Stimulated activated CD8-positive, alpha-beta memory T cell treated with anti-CD3 and anti-CD28 coated beads, Interleukin-2, amount 100 ng/mL, for 1 hour (primary cell): ENCODE results near the gene E4F1.
"Not testable (repeated sequence)": the region's sequence is repeated elsewhere in the genome, so short reads cannot be mapped to it uniquely, and the experiment has no call there.

ENCODE experiments used
- DNase-seq, 2 donors: peaks; one replicate each; pipeline ENCODE4 v3.0.0-alpha.2; 2020; ENCODE audit warnings: low read depth in 2 of 2

E4F1 gene

GRCh38 chr16:2231016-2231931, 7.9 kb downstream of the E4F1 start:
- no peak for DNase-seq

- no peak for DNase-seq
Measured at GRCh38 chr16:2232094-2232990, 9.0 kb downstream of the E4F1 start.

- no peak for DNase-seq
Measured at GRCh38 chr16:2233046-2233775, 9.8 kb downstream of the E4F1 start.

- DNase-seq = no peak
Measured at GRCh38 chr16:2233872-2234812, 10.8 kb downstream of the E4F1 start.

GRCh38 chr16:2234813-2235170, 11.4 kb downstream of the E4F1 start:
- no peak for DNase-seq

- DNase-seq = no peak
Measured at GRCh38 chr16:2235234-2235651, 11.9 kb downstream of the E4F1 start.

GRCh38 chr16:2235695-2236336, 12.4 kb downstream of the E4F1 start:
- no peak for DNase-seq

GRCh38 chr16:2236337-2237101, 13.1 kb downstream of the E4F1 start, which contains the start of gene DNASE1L2:
TSS of gene DNASE1L2 (plus strand) at chr16:2236444. CDS start at chr16:2236817, 373 bp downstream.
- no peak for DNase-seq

- no peak for DNase-seq
Measured at GRCh38 chr16:2237102-2237482, 13.7 kb downstream of the E4F1 start.

- DNase-seq = no peak
Measured at GRCh38 chr16:2237493-2238149, 14.2 kb downstream of the E4F1 start.

GRCh38 chr16:2238150-2238837, 14.9 kb downstream of the E4F1 start:
- no peak for DNase-seq

GRCh38 chr16:2238838-2239675, 15.7 kb downstream of the E4F1 start:
- DNase-seq = no peak

GRCh38 chr16:2240331-2240730, 16.9 kb downstream of the E4F1 start:
- DNase-seq = not testable (repeated sequence)

- no peak for DNase-seq
Measured at GRCh38 chr16:2242598-2242997, 19.2 kb downstream of the E4F1 start.

GRCh38 chr16:2243031-2243528, 19.7 kb downstream of the E4F1 start:
- no peak for DNase-seq

- DNase-seq = no peak
Measured at GRCh38 chr16:2243781-2244180, 20.4 kb downstream of the E4F1 start.

- DNase-seq = no peak
Measured at GRCh38 chr16:2244301-2244700, 20.9 kb downstream of the E4F1 start.
